Fibroblast of the aortic adventitia (primary cell): Measurements from ENCODE around the gene SGSM1. TPM values are rescaled to one million over a fixed set of nuclear protein-coding genes. Genes with fewer than 3 reads are reported as not detected.

Source experiments
- DNase-seq: peaks from one replicate; pipeline ENCODE4 v3.0.0-alpha.2; 2010; ENCODE audit warnings: low read depth
- H3K4me3 ChIP-seq: 2 replicates; pipeline ENCODE4 v1.5.1; 2011; ENCODE audit warnings: low read depth, mild to moderate bottlenecking, control low read depth, low read length, moderate library complexity
- CTCF ChIP-seq: IDR thresholded peaks from 2 replicates; pipeline ENCODE4 v1.5.1; 2011; ENCODE audit warnings: mild to moderate bottlenecking, low read length, control low read depth, inconsistent platforms; ENCODE audit not compliant: insufficient read depth
- total RNA-seq: library from RNA; depleted of rRNA; stranded (reverse); fragments of >200 nt; gene quantifications from 2 replicates; pipeline ENCODE4 v1.2.3, GENCODE V29; 2012; ENCODE audit warnings: low replicate concordance

SGSM1 gene
- total RNA-seq, 1 donor: not detected

GRCh38 chr22:24791362-24791761, 14.6 kb upstream of the SGSM1 start:
- no peak for TF ChIP-seq CTCF
- no peak for DNase-seq
- no peak overlapping the region for H3K4me3 ChIP-seq

GRCh38 chr22:24796056-24796455, 10.0 kb upstream of the SGSM1 start:
- no peak for TF ChIP-seq CTCF
- H3K4me3 ChIP-seq: no peak overlapping the region
- DNase-seq: no peak

GRCh38 chr22:24796860-24797259, 9.2 kb upstream of the SGSM1 start:
- H3K4me3 ChIP-seq: no peak overlapping the region
- no peak for TF ChIP-seq CTCF
- no peak for DNase-seq

- no peak for DNase-seq
- no peak for TF ChIP-seq CTCF
- H3K4me3 ChIP-seq: no peak overlapping the region
These were observed 4.0 kb upstream of the SGSM1 start for GRCh38 chr22:24801901-24802465.

- DNase-seq: peak; percentile 40
- TF ChIP-seq CTCF: peak; percentile 93
- no peak overlapping the region for H3K4me3 ChIP-seq
These were observed 2.9 kb upstream of the SGSM1 start for GRCh38 chr22:24803064-24803542.

GRCh38 chr22:24806663-24807001, 621 bp downstream of the SGSM1 start:
- no peak for TF ChIP-seq CTCF
- no peak for DNase-seq
- H3K4me3 ChIP-seq: no peak overlapping the region
